GM23338 (cell line): ENCODE results near the gene ZNF787. TPM values are rescaled to one million over a fixed set of nuclear protein-coding genes. Genes with fewer than 3 reads are reported as not detected.

Experiments used
- ATAC-seq: fragments of 200-7000 bp; cut with Tn5 transposase; 3 replicates; pipeline ENCODE4 v1.9.1; 2020
- DNase-seq: peaks from one replicate; pipeline ENCODE4 v3.0.0-alpha.2; 2015; ENCODE audit warnings: low spot score
- H2AFZ ChIP-seq: fragments of 200-600 bp; sonication (generic); 2 replicates; pipeline ENCODE4 v1.8.0; 2016; ENCODE audit warnings: antibody characterized with exemption, mild to moderate bottlenecking, moderate library complexity
- H3F3A ChIP-seq: fragments of 200-600 bp; sonication (generic); replicated peaks from 2 replicates; pipeline ENCODE4 v1.8.0; 2017; ENCODE audit warnings: antibody characterized with exemption, mixed run types, low read depth
- H3K27ac ChIP-seq: fragments of 200-600 bp; sonication (generic); 2 replicates; pipeline ENCODE4 v1.6.1; 2016; ENCODE audit warnings: low read depth
- H3K27me3 ChIP-seq: fragments of 200-600 bp; sonication (generic); 2 replicates; pipeline ENCODE4 v1.8.0; 2016; ENCODE audit warnings: mild to moderate bottlenecking, mixed run types, moderate library complexity; ENCODE audit not compliant: insufficient read depth
- H3K36me3 ChIP-seq: fragments of 200-600 bp; sonication (generic); 2 replicates; pipeline ENCODE4 v1.8.0; 2016; ENCODE audit warnings: mild to moderate bottlenecking; ENCODE audit not compliant: insufficient read depth
- H3K4me1 ChIP-seq: fragments of 200-600 bp; sonication (generic); 2 replicates; pipeline ENCODE4 v1.8.0; 2016; ENCODE audit warnings: mild to moderate bottlenecking, moderate library complexity; ENCODE audit not compliant: insufficient read depth
- H3K4me2 ChIP-seq: fragments of 200-600 bp; sonication (generic); 2 replicates; pipeline ENCODE4 v1.7.1; 2017; ENCODE audit warnings: mixed run types
- H3K4me3 ChIP-seq: fragments of 200-600 bp; sonication (generic); 2 replicates; pipeline ENCODE4 v1.6.1; 2016; ENCODE audit warnings: mixed run types
- H3K79me2 ChIP-seq: fragments of 200-600 bp; sonication (generic); replicated peaks from 2 replicates; pipeline ENCODE4 v1.8.0; 2017; ENCODE audit warnings: mild to moderate bottlenecking; ENCODE audit not compliant: insufficient read depth
- H3K9me2 ChIP-seq: fragments of 200-600 bp; sonication (generic); 2 replicates; pipeline ENCODE4 v1.8.0; 2017; ENCODE audit not compliant: insufficient read depth
- H4K20me1 ChIP-seq: fragments of 200-600 bp; sonication (generic); replicated peaks from 2 replicates; pipeline ENCODE4 v1.8.0; 2017; ENCODE audit warnings: mild to moderate bottlenecking; ENCODE audit not compliant: insufficient read depth
- H3K27ac Mint-ChIP-seq: 2 replicates; pipeline ENCODE4 v1.8.0; 2020; ENCODE audit warnings: inconsistent platforms, mild to moderate bottlenecking, moderate library complexity, mixed read lengths
- H3K27me3 Mint-ChIP-seq: 3 replicates; pipeline ENCODE4 v1.8.0; 2022; ENCODE audit warnings: low read depth, mild to moderate bottlenecking, moderate library complexity, mixed read lengths, inconsistent platforms; ENCODE audit not compliant: insufficient read depth, poor library complexity
- H3K36me3 Mint-ChIP-seq: 3 replicates; pipeline ENCODE4 v1.8.0; 2021; ENCODE audit warnings: low read depth, mild to moderate bottlenecking, inconsistent platforms, moderate library complexity, mixed read lengths
- H3K4me1 Mint-ChIP-seq: 3 replicates; pipeline ENCODE4 v1.8.0; 2020; ENCODE audit warnings: mild to moderate bottlenecking, inconsistent platforms, mixed read lengths
- H3K4me3 Mint-ChIP-seq: 3 replicates; pipeline ENCODE4 v1.8.0; 2021; ENCODE audit warnings: moderate library complexity, mild to moderate bottlenecking, inconsistent platforms, mixed read lengths
- H3K9me3 Mint-ChIP-seq: 3 replicates; pipeline ENCODE4 v1.8.0; 2020; ENCODE audit warnings: moderate library complexity, mild to moderate bottlenecking, inconsistent platforms, mixed read lengths
- CREB1 ChIP-seq: fragments of 250-450 bp; sonication (Bioruptor Pico); IDR thresholded peaks from 2 replicates; pipeline ENCODE4 v1.5.0; 2020; ENCODE audit warnings: low read depth, mild to moderate bottlenecking, moderate library complexity
- CTCF ChIP-seq, 2 experiments: fragments of 200-600 bp in 1 of 2; sonication (generic) in 1 of 2; conservative IDR thresholded peaks; 2 replicates each; pipeline versions ENCODE4 v1.5.1 to v1.6.1; 2016 to 2017; ENCODE audit warnings: antibody characterized with exemption in 2 of 2, low read depth in 2 of 2, mild to moderate bottlenecking in 2 of 2, moderate library complexity in 1 of 2
- EZH2 ChIP-seq: fragments of 200-600 bp; sonication (generic); IDR thresholded peaks from one replicate; pipeline ENCODE4 v1.8.0; 2017; ENCODE audit warnings: antibody characterized with exemption, mild to moderate bottlenecking, low read depth; ENCODE audit not compliant: unreplicated experiment
- EZH2phosphoT487 ChIP-seq: fragments of 200-600 bp; sonication (generic); IDR thresholded peaks from one replicate; pipeline ENCODE4 v1.8.1; 2018; ENCODE audit warnings: antibody characterized with exemption; ENCODE audit not compliant: unreplicated experiment
- POLR2AphosphoS5 ChIP-seq: IDR thresholded peaks from 2 replicates; pipeline ENCODE4 v1.6.1; 2016; ENCODE audit warnings: antibody characterized with exemption, low read depth
- STAT1 ChIP-seq: IDR thresholded peaks from one replicate; pipeline ENCODE4 v1.6.1; 2016; ENCODE audit warnings: antibody characterized with exemption; ENCODE audit not compliant: unreplicated experiment
- ZNF114 ChIP-seq: fragments of 250-450 bp; sonication (Bioruptor Pico); IDR thresholded peaks from 2 replicates; pipeline ENCODE4 v1.5.0; 2020; ENCODE audit warnings: mild to moderate bottlenecking, moderate library complexity
- polyA plus RNA-seq: library from polyadenylated mRNA; unstranded; fragments of >200 nt; fragmentation: Nextera tagmentation; extraction: Ambion mirVana; gene quantifications from 2 replicates; pipeline ENCODE4 v1.2.1, GENCODE V29; 2016
- total RNA-seq: library from RNA; depleted of rRNA; stranded (reverse); fragments of >200 nt; shearing (Covaris generic); gene quantifications from 2 replicates; pipeline ENCODE4 v1.2.3, GENCODE V29; 2014
- TF ChIP-seq, protein P1 (sequence below): IDR thresholded peaks from one replicate; pipeline ENCODE4 v1.6.1; 2018; ENCODE audit warnings: antibody characterized with exemption; ENCODE audit not compliant: unreplicated experiment

ZNF787 gene
- total and polyA plus RNA-seq, 2 experiments from 2014 or later = 12.5 to 44.6 TPM

DNA sequence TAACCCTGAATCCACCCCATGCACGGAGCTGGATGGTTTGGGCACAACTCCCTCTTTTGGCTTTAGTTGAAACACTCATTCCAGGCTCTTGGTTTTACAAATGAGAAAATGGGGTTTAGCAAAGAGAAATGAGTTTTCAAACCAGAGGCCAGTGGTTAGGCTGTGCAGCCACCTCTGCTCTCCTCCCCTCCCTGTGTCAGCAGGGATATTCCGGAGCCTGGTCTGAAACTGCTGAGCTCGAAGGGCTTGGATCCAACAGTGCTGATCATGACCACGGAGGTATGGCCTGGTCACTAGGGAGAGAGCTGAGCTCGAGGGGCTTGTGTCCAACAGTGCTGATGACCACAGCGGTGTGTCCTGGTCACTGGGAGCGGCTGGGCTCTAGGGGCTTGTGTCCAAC is 41.5 kb downstream of the ZNF787 start:
- Histone ChIP-seq H3K27me3 (no peaks in the 10 kb centered on the region), H3K4me2 (no peak overlapping the region), H2AFZ (no peak overlapping the region), H3K4me3 (no peak overlapping the region), H3K4me1 (peaks cover 5% of the 10 kb centered on the region), H3K36me3 (no peaks in the 10 kb centered on the region), H3K9me2 (no peaks in the 10 kb centered on the region), H3F3A (0 out of 2 replicates have a peak, but pooled peaks cover 9% of the 10 kb centered on the region), H3K79me2 (no peaks in the 10 kb centered on the region), H3K27ac (no peak overlapping the region), H4K20me1 (peaks cover 12% of the 10 kb centered on the region; the same call in 1 of the 2 replicates)
- Mint-ChIP-seq H3K4me1 (peaks cover 13% of the 10 kb centered on the region), H3K27me3 (peaks cover 13% of the 10 kb centered on the region), H3K27ac (no peak overlapping the region), H3K4me3 (no peak overlapping the region), H3K36me3 (no peaks in the 10 kb centered on the region), H3K9me3 (0 out of 3 replicates have a peak, but pooled peaks cover 2% of the 10 kb centered on the region)
- no peak for ATAC-seq
- DNase-seq = no peak
- TF ChIP-seq CREB1 (no peak), STAT1 (no peak), EZH2phosphoT487 (no peak), ZNF114 (CRISPR knock-in tag) (no peak), EZH2 (no peak)
- TF ChIP-seq, protein P1, sequence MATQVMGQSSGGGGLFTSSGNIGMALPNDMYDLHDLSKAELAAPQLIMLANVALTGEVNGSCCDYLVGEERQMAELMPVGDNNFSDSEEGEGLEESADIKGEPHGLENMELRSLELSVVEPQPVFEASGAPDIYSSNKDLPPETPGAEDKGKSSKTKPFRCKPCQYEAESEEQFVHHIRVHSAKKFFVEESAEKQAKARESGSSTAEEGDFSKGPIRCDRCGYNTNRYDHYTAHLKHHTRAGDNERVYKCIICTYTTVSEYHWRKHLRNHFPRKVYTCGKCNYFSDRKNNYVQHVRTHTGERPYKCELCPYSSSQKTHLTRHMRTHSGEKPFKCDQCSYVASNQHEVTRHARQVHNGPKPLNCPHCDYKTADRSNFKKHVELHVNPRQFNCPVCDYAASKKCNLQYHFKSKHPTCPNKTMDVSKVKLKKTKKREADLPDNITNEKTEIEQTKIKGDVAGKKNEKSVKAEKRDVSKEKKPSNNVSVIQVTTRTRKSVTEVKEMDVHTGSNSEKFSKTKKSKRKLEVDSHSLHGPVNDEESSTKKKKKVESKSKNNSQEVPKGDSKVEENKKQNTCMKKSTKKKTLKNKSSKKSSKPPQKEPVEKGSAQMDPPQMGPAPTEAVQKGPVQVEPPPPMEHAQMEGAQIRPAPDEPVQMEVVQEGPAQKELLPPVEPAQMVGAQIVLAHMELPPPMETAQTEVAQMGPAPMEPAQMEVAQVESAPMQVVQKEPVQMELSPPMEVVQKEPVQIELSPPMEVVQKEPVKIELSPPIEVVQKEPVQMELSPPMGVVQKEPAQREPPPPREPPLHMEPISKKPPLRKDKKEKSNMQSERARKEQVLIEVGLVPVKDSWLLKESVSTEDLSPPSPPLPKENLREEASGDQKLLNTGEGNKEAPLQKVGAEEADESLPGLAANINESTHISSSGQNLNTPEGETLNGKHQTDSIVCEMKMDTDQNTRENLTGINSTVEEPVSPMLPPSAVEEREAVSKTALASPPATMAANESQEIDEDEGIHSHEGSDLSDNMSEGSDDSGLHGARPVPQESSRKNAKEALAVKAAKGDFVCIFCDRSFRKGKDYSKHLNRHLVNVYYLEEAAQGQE = no peak

DNA sequence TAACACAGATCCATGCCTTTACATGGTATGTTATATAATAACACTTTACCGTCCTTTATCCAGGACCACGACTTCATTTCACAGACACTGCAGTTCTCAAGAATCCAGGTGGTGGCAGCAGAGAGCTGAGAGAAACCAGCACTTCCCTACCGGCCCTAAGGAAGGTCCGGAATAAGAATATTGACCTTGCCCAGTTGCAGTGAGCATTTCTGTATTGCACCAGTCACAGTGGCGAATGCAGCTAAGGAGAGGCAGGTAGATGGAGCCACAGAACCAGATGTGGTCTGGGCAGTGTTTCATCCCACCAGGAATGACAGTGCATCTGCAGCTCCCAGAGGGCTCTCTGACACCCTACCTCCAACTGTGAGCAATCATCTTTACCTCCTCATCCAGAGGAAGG is 44.6 kb downstream of the ZNF787 start:
- Histone ChIP-seq H3K79me2 (no peaks in the 10 kb centered on the region), H3K4me3 (no peak overlapping the region), H3K4me1 (peaks cover 4% of the 10 kb centered on the region), H2AFZ (no peak overlapping the region), H3F3A (0 out of 2 replicates have a peak, but pooled peaks cover 6% of the 10 kb centered on the region), H3K27me3 (no peaks in the 10 kb centered on the region), H3K9me2 (no peaks in the 10 kb centered on the region), H3K27ac (no peak overlapping the region), H4K20me1 (no peaks in the 10 kb centered on the region), H3K36me3 (no peaks in the 10 kb centered on the region), H3K4me2 (no peak overlapping the region)
- DNase-seq (peak; percentile 77), ATAC-seq (peak; percentile 31)
- H3K4me3 Mint-ChIP-seq = no peak overlapping the region
- H3K36me3 Mint-ChIP-seq = no peaks in the 10 kb centered on the region
- 0 out of 3 replicates have a peak, but pooled peaks cover 2% of the 10 kb centered on the region for H3K9me3 Mint-ChIP-seq
- H3K4me1 Mint-ChIP-seq = peaks cover 8% of the 10 kb centered on the region; the same call in 2 of the 3 replicates
- TF ChIP-seq CTCF (conservative IDR thresholded peaks at IDR 0.05; ENCODE audit: low read depth in 2 of 2) (peak; percentile 81 to 83), POLR2AphosphoS5 (no peak)
- H3K27ac Mint-ChIP-seq = no peak overlapping the region
- H3K27me3 Mint-ChIP-seq = peaks cover 9% of the 10 kb centered on the region
